Measurements from ENCODE around the gene NEDD9.
A peak's percentile ranks its signal among the peaks of the same experiment; 100 is the strongest.

Gene NEDD9

GRCh38 chr6:11209906-11210305 lies 22.6 kb downstream of the NEDD9 start:
- H3K4me1 Mint-ChIP-seq (ENCODE audit: low read depth), result peaks cover 32% of the 10 kb centered on the region
- peaks cover 31% of the 10 kb centered on the region for H3K36me3 Mint-ChIP-seq
- no peaks in the 10 kb centered on the region for H3K27me3 Mint-ChIP-seq
- no peak overlapping the region for H3K27ac Mint-ChIP-seq
- no peaks in the 10 kb centered on the region for H3K9me3 Mint-ChIP-seq (ENCODE audit: low read depth)
- no peak overlapping the region for H3K4me3 Mint-ChIP-seq

- H3K27me3 Mint-ChIP-seq, result no peaks in the 10 kb centered on the region
- peaks cover 32% of the 10 kb centered on the region for H3K4me1 Mint-ChIP-seq (ENCODE audit: low read depth)
- H3K36me3 Mint-ChIP-seq, result peaks cover 26% of the 10 kb centered on the region
- H3K9me3 Mint-ChIP-seq (ENCODE audit: low read depth), result no peaks in the 10 kb centered on the region
- H3K4me3 Mint-ChIP-seq, result no peak overlapping the region
- H3K27ac Mint-ChIP-seq, result no peak overlapping the region
These were observed 23.1 kb downstream of the NEDD9 start for GRCh38 chr6:11209369-11209768.

GRCh38 chr6:11208854-11209253 lies 23.6 kb downstream of the NEDD9 start:
- peaks cover 34% of the 10 kb centered on the region for H3K4me1 Mint-ChIP-seq (ENCODE audit: low read depth)

GRCh38 chr6:11208267-11208666 lies 24.2 kb downstream of the NEDD9 start:
- Mint-ChIP-seq H3K4me3 (no peak overlapping the region), H3K27ac (no peak overlapping the region), H3K36me3 (peaks cover 26% of the 10 kb centered on the region), H3K9me3 (ENCODE audit: low read depth) (no peaks in the 10 kb centered on the region), H3K27me3 (no peaks in the 10 kb centered on the region), H3K4me1 (ENCODE audit: low read depth) (peaks cover 35% of the 10 kb centered on the region)

More at GRCh38 chr6:11208854-11209253, 23.6 kb downstream of the NEDD9 start:
- H3K9me3 Mint-ChIP-seq (ENCODE audit: low read depth), result no peaks in the 10 kb centered on the region
- H3K27ac Mint-ChIP-seq, result no peak overlapping the region
- no peak overlapping the region for H3K4me3 Mint-ChIP-seq
- no peaks in the 10 kb centered on the region for H3K27me3 Mint-ChIP-seq
- peaks cover 25% of the 10 kb centered on the region for H3K36me3 Mint-ChIP-seq

GRCh38 chr6:11207199-11207968 lies 25.1 kb downstream of the NEDD9 start:
- Mint-ChIP-seq H3K4me3 (no peak overlapping the region), H3K36me3 (peaks cover 25% of the 10 kb centered on the region), H3K27me3 (no peaks in the 10 kb centered on the region), H3K27ac (no peak overlapping the region), H3K4me1 (ENCODE audit: low read depth) (peaks cover 36% of the 10 kb centered on the region), H3K9me3 (ENCODE audit: low read depth) (no peaks in the 10 kb centered on the region)

- no peak overlapping the region for H3K4me3 Mint-ChIP-seq
- H3K36me3 Mint-ChIP-seq, result peaks cover 27% of the 10 kb centered on the region
- H3K27ac Mint-ChIP-seq, result no peak overlapping the region
- no peaks in the 10 kb centered on the region for H3K9me3 Mint-ChIP-seq (ENCODE audit: low read depth)
- no peaks in the 10 kb centered on the region for H3K27me3 Mint-ChIP-seq
- H3K4me1 Mint-ChIP-seq (ENCODE audit: low read depth), result peaks cover 33% of the 10 kb centered on the region
These were observed 25.9 kb downstream of the NEDD9 start for GRCh38 chr6:11206576-11206975.

GRCh38 chr6:11204794-11205366 lies 27.6 kb downstream of the NEDD9 start:
- Mint-ChIP-seq H3K4me3 (no peak overlapping the region), H3K9me3 (ENCODE audit: low read depth) (no peaks in the 10 kb centered on the region), H3K36me3 (peaks cover 31% of the 10 kb centered on the region), H3K4me1 (ENCODE audit: low read depth) (peaks cover 36% of the 10 kb centered on the region), H3K27me3 (no peaks in the 10 kb centered on the region), H3K27ac (no peak overlapping the region)

GRCh38 chr6:11204005-11204399 lies 28.5 kb downstream of the NEDD9 start:
- H3K36me3 Mint-ChIP-seq, result peaks cover 35% of the 10 kb centered on the region

GRCh38 chr6:11203306-11204004 lies 29.0 kb downstream of the NEDD9 start:
- H3K9me3 Mint-ChIP-seq (ENCODE audit: low read depth), result no peaks in the 10 kb centered on the region
- H3K4me3 Mint-ChIP-seq, result no peak overlapping the region
- H3K36me3 Mint-ChIP-seq, result peaks cover 35% of the 10 kb centered on the region
- H3K4me1 Mint-ChIP-seq (ENCODE audit: low read depth), result peaks cover 49% of the 10 kb centered on the region
- H3K27ac Mint-ChIP-seq, result peak overlapping the region; percentile 11
- H3K27me3 Mint-ChIP-seq, result no peaks in the 10 kb centered on the region

More at GRCh38 chr6:11204005-11204399, 28.5 kb downstream of the NEDD9 start:
- Mint-ChIP-seq H3K27me3 (no peaks in the 10 kb centered on the region), H3K4me3 (no peak overlapping the region), H3K9me3 (ENCODE audit: low read depth) (no peaks in the 10 kb centered on the region), H3K4me1 (ENCODE audit: low read depth) (peaks cover 45% of the 10 kb centered on the region), H3K27ac (no peak overlapping the region)

- H3K4me3 Mint-ChIP-seq, result no peak overlapping the region
- peak overlapping the region; percentile 11 for H3K27ac Mint-ChIP-seq
- no peaks in the 10 kb centered on the region for H3K9me3 Mint-ChIP-seq (ENCODE audit: low read depth)
- peaks cover 37% of the 10 kb centered on the region for H3K36me3 Mint-ChIP-seq
- H3K4me1 Mint-ChIP-seq (ENCODE audit: low read depth), result peaks cover 48% of the 10 kb centered on the region
- no peaks in the 10 kb centered on the region for H3K27me3 Mint-ChIP-seq
These were observed 29.8 kb downstream of the NEDD9 start for GRCh38 chr6:11202513-11203305.

GRCh38 chr6:11201772-11202512 lies 30.5 kb downstream of the NEDD9 start:
- H3K27ac Mint-ChIP-seq, result no peak overlapping the region
- no peak overlapping the region for H3K4me3 Mint-ChIP-seq
- no peaks in the 10 kb centered on the region for H3K27me3 Mint-ChIP-seq
- H3K36me3 Mint-ChIP-seq, result peaks cover 38% of the 10 kb centered on the region
- no peaks in the 10 kb centered on the region for H3K9me3 Mint-ChIP-seq (ENCODE audit: low read depth)
- H3K4me1 Mint-ChIP-seq (ENCODE audit: low read depth), result peaks cover 47% of the 10 kb centered on the region

GRCh38 chr6:11201015-11201414 lies 31.5 kb downstream of the NEDD9 start:
- H3K4me3 Mint-ChIP-seq, result no peak overlapping the region
- H3K9me3 Mint-ChIP-seq (ENCODE audit: low read depth), result no peaks in the 10 kb centered on the region
- H3K4me1 Mint-ChIP-seq (ENCODE audit: low read depth), result peaks cover 48% of the 10 kb centered on the region
- H3K27ac Mint-ChIP-seq, result no peak overlapping the region
- peaks cover 37% of the 10 kb centered on the region for H3K36me3 Mint-ChIP-seq
- H3K27me3 Mint-ChIP-seq, result no peaks in the 10 kb centered on the region

- peaks cover 48% of the 10 kb centered on the region for H3K4me1 Mint-ChIP-seq (ENCODE audit: low read depth)
- peaks cover 37% of the 10 kb centered on the region for H3K36me3 Mint-ChIP-seq
- H3K4me3 Mint-ChIP-seq, result no peak overlapping the region
- no peaks in the 10 kb centered on the region for H3K9me3 Mint-ChIP-seq (ENCODE audit: low read depth)
- H3K27ac Mint-ChIP-seq, result no peak overlapping the region
- no peaks in the 10 kb centered on the region for H3K27me3 Mint-ChIP-seq
These were observed 32.1 kb downstream of the NEDD9 start for GRCh38 chr6:11200356-11200755.
